A549 (cell line): ENCODE measurements around the gene SPRYD3. TPM values are rescaled to one million over a fixed set of nuclear protein-coding genes. Genes with fewer than 3 reads are reported as not detected.

ENCODE experiments used
- ATAC-seq, 2 experiments: fragments of 200-7000 bp in 1 of 2; fragments of >200 bp in 1 of 2; cut with Nextera tagmentation in 1 of 2; cut with Tn5 transposase in 1 of 2; 3 replicates each; pipeline versions ENCODE4 v1.8.0 to v1.9.1; 2018 to 2020; ENCODE audit warnings: mild to moderate bottlenecking in 1 of 2, moderate library complexity in 1 of 2
- CTCF ChIA-PET: fragments of 300-600 bp; sonication (Branson Sonifier 250); formaldehyde crosslinking; extraction: SDS; loops from one replicate; lab custom pipeline; 2021; ENCODE audit warnings: antibody characterized with exemption, inconsistent platforms; lab: Yijun Ruan, JAX
- POLR2A ChIA-PET: fragments of 350-600 bp; formaldehyde crosslinking; extraction: SDS; loops from one replicate; lab custom pipeline; 2021; ENCODE audit warnings: antibody characterized with exemption, inconsistent platforms; lab: Yijun Ruan, JAX
- DNase-seq, 2 experiments: peaks; one replicate each; pipeline versions ENCODE4 v3.0.0 to v3.0.0-alpha.2; 2011 to 2016; ENCODE audit warnings: low read depth in 1 of 2, low spot score in 1 of 2
- FAIRE-seq: peaks from 2 replicates; lab custom pipeline; 2011; peaks lifted over from hg19 to GRCh38; lab: Jason Lieb, UNC
- H3K27ac ChIP-seq, 2 experiments: fragments of >200 bp; sonication (Bioruptor Twin); formaldehyde crosslinking; 3 replicates each; pipeline ENCODE4 v1.5.1; 2016 to 2017
- H3K4me1 ChIP-seq: fragments of >200 bp; sonication (Bioruptor Twin); formaldehyde crosslinking; 3 replicates; pipeline ENCODE4 v1.6.1; 2016
- H3K4me2 ChIP-seq: fragments of >200 bp; sonication (Bioruptor Twin); formaldehyde crosslinking; 3 replicates; pipeline ENCODE4 v1.6.1; 2016
- H3K4me3 ChIP-seq: fragments of >200 bp; sonication (Bioruptor Twin); formaldehyde crosslinking; 3 replicates; pipeline ENCODE4 v1.5.1; 2016
- H3K9me3 ChIP-seq: fragments of >200 bp; sonication (Bioruptor Twin); formaldehyde crosslinking; 3 replicates; pipeline ENCODE4 v1.6.1; 2016
- ATOH8 ChIP-seq: fragments of 250-450 bp; sonication (Bioruptor Pico); IDR thresholded peaks from 2 replicates; pipeline ENCODE4 v1.5.0; 2020; ENCODE audit warnings: low read depth, mild to moderate bottlenecking, moderate library complexity
- BCL3 ChIP-seq: fragments of >200 bp; sonication (Bioruptor Twin); formaldehyde crosslinking; IDR thresholded peaks from 3 replicates; pipeline ENCODE4 v1.6.1; 2016
- BHLHE40 ChIP-seq: IDR thresholded peaks from 2 replicates; pipeline ENCODE4 v1.6.1; 2012; ENCODE audit warnings: low read depth, low read length, inconsistent platforms
- CHD4 ChIP-seq: fragments of 200-600 bp; sonication (generic); IDR thresholded peaks from 2 replicates; pipeline ENCODE4 v1.6.1; 2016; ENCODE audit warnings: antibody characterized with exemption, mild to moderate bottlenecking, borderline replicate concordance
- ELK1 ChIP-seq: fragments of 150-350 bp; IDR thresholded peaks from 2 replicates; pipeline ENCODE4 v1.6.1; 2014; ENCODE audit warnings: low read depth, mild to moderate bottlenecking, low read length
- FOXS1 ChIP-seq: fragments of 250-450 bp; sonication (Bioruptor Pico); IDR thresholded peaks from 2 replicates; pipeline ENCODE4 v1.5.0; 2020; ENCODE audit warnings: mild to moderate bottlenecking, moderate library complexity
- HES2 ChIP-seq: fragments of >200 bp; sonication (Bioruptor Twin); formaldehyde crosslinking; IDR thresholded peaks from 2 replicates; pipeline ENCODE4 v1.6.1; 2016
- HOXB13 ChIP-seq: fragments of 250-450 bp; sonication (Bioruptor Pico); IDR thresholded peaks from 2 replicates; pipeline ENCODE4 v1.5.0; 2020; ENCODE audit warnings: low read depth, mild to moderate bottlenecking, moderate library complexity
- JUNB ChIP-seq: fragments of >200 bp; sonication (Bioruptor Twin); formaldehyde crosslinking; IDR thresholded peaks from 2 replicates; pipeline ENCODE4 v1.6.1; 2016
- NR3C1 ChIP-seq: fragments of >200 bp; sonication (Bioruptor Twin); formaldehyde crosslinking; IDR thresholded peaks from 3 replicates; pipeline ENCODE4 v1.6.1; 2017
- PBX3 ChIP-seq: IDR thresholded peaks from 2 replicates; pipeline ENCODE4 v1.6.1; 2012
- PHF8 ChIP-seq: fragments of 200-600 bp; sonication (generic); IDR thresholded peaks from 2 replicates; pipeline ENCODE4 v1.6.1; 2016; ENCODE audit warnings: low read depth, mild to moderate bottlenecking, antibody characterized with exemption, moderate library complexity, borderline replicate concordance
- POLR2A ChIP-seq: IDR thresholded peaks from 2 replicates; pipeline ENCODE4 v1.6.1; 2012; ENCODE audit warnings: mild to moderate bottlenecking, low read length
- POLR2AphosphoS2 ChIP-seq: conservative IDR thresholded peaks from 2 replicates; pipeline ENCODE4 v1.6.1; 2012; ENCODE audit warnings: low read length, improper control_type of control experiment, inconsistent platforms
- RARB ChIP-seq: fragments of 250-450 bp; sonication (Bioruptor Pico); IDR thresholded peaks from 2 replicates; pipeline ENCODE4 v1.8.0; 2021; ENCODE audit warnings: mild to moderate bottlenecking, moderate library complexity
- REST ChIP-seq: fragments of 200-600 bp; sonication (generic); IDR thresholded peaks from 2 replicates; pipeline ENCODE4 v1.6.1; 2016; ENCODE audit warnings: antibody characterized with exemption, mild to moderate bottlenecking, moderate library complexity
- SMC3 ChIP-seq: fragments of >200 bp; sonication (Bioruptor Twin); formaldehyde crosslinking; IDR thresholded peaks from 3 replicates; pipeline ENCODE4 v1.6.1; 2018; ENCODE audit warnings: inconsistent platforms
- TFCP2L1 ChIP-seq: fragments of 250-450 bp; sonication (Bioruptor Pico); IDR thresholded peaks from 2 replicates; pipeline ENCODE4 v1.5.0; 2021; ENCODE audit warnings: mild to moderate bottlenecking
- USF2 ChIP-seq: fragments of 450-650 bp; IDR thresholded peaks from 2 replicates; pipeline ENCODE4 v1.6.1; 2014; ENCODE audit warnings: antibody characterized with exemption
- ZFP36 ChIP-seq: fragments of 450-650 bp; IDR thresholded peaks from 2 replicates; pipeline ENCODE4 v1.6.1; 2014; ENCODE audit warnings: borderline replicate concordance; ENCODE audit not compliant: partially characterized antibody
- ZNF302 ChIP-seq: fragments of 250-450 bp; sonication (Bioruptor Pico); IDR thresholded peaks from 2 replicates; pipeline ENCODE4 v1.9.0; 2021; ENCODE audit warnings: inconsistent platforms, mild to moderate bottlenecking, moderate library complexity
- WGBS: methylation state at CpG from one replicate; pipeline ENCODE4 v1.1.6; 2017; ENCODE audit errors: missing lambda C conversion rate; 5-methylcytosine and 5-hydroxymethylcytosine counted together
- polyA plus RNA-seq, 4 experiments: library from polyadenylated mRNA; depleted of rRNA in 3 of 4; stranded (reverse); fragments of >200 nt; fragmentation: RNase III in 1 of 4; extraction: RNeasy Plus Mini Kit Qiagen cat#74134 plus additional on column Dnase treatment in 1 of 4; gene quantifications; 2 replicates in 3 of 4; 3 replicates in 1 of 4; pipeline ENCODE4 v1.2.3, GENCODE V29; 2011 to 2017

The SPRYD3 gene
- polyA plus RNA-seq, 2 of the 4 experiments (the other 2 are of a cell fraction): 17.3 to 26.8 TPM

GRCh38 chr12:53091756-53092155, 12.6 kb upstream of the SPRYD3 start:
- POLR2A ChIA-PET: interaction anchor here (2.3 kb wide), 1 partner anchor 13 kb away, joined by 7 read pairs; the partner anchor contains the start of gene SPRYD3
- Histone ChIP-seq H3K27ac (no peak overlapping the region), H3K4me3 (no peak overlapping the region), H3K4me2 (no peak overlapping the region), H3K4me1 (peaks cover 20% of the 10 kb centered on the region), H3K9me3 (no peaks in the 10 kb centered on the region)
- CTCF ChIA-PET: interaction anchor here (38.0 kb wide), 1 partner anchor 27 kb away, joined by 1424 read pairs; the partner anchor contains the start of genes SPRYD3 and TNS2
- 73% methylated on average over 6 of the region's 6 CpGs for WGBS
- no peak for ATAC-seq
- TF ChIP-seq JUNB: no peak
- no peak for TF ChIP-seq BCL3
- no peak for TF ChIP-seq FOXS1 (CRISPR knock-in tag)
- TF ChIP-seq BHLHE40: no peak
- no peak for DNase-seq
- FAIRE-seq: no peak

GRCh38 chr12:53090554-53090953, 11.4 kb upstream of the SPRYD3 start:
- no peak overlapping the region for H3K4me3 ChIP-seq
- FAIRE-seq (no peak), ATAC-seq (0 out of 6 replicates have a peak, but pooled peaks of 1 of the 2 experiments have one; percentile 45)
- H3K4me2 ChIP-seq: no peak overlapping the region
- H3K4me1 ChIP-seq: peaks cover 12% of the 10 kb centered on the region
- POLR2A ChIA-PET: interaction anchor here (1.6 kb wide), 1 partner anchor 11 kb away, joined by 7 read pairs; the partner anchor contains the start of gene SPRYD3
- 17% methylated on average over 2 of the region's 2 CpGs for WGBS
- TF ChIP-seq ZFP36 (no peak), HES2 (no peak), FOXS1 (CRISPR knock-in tag) (no peak), HOXB13 (no peak), CHD4 (no peak), REST (no peak), RARB (no peak), POLR2A (no peak), NR3C1 (no peak), POLR2AphosphoS2 (no peak), ZNF302 (CRISPR knock-in tag) (no peak), ATOH8 (CRISPR knock-in tag) (no peak), BHLHE40 (no peak), BCL3 (no peak), USF2 (no peak), ELK1 (no peak), TFCP2L1 (CRISPR knock-in tag) (no peak), PHF8 (no peak), PBX3 (no peak), SMC3 (no peak)
- TF ChIP-seq, all 56 proteins: peak for 0
- DNase-seq: no peak
- CTCF ChIA-PET: interaction anchor here (0.9 to 38.0 kb wide), 3 partner anchors 8 to 107 kb away, joined by 3 to 1424 read pairs (median 10); partner anchors contain the start of genes SPRYD3 and TNS2
- no peaks in the 10 kb centered on the region for H3K9me3 ChIP-seq
- no peak overlapping the region for H3K27ac ChIP-seq
